Activated CD4-positive, alpha-beta T cell treated with anti-CD3 and anti-CD28 coated beads for 36 hours (primary cell): ENCODE results near the gene ZFP36L2. TPM values are rescaled to one million over a fixed set of nuclear protein-coding genes. Genes with fewer than 3 reads are reported as not detected.

Source experiments
- ATAC-seq: fragments of 200-7000 bp; cut with Tn5 transposase; one replicate; pipeline ENCODE4 v1.10.0; 2021; ENCODE audit warnings: mild to moderate bottlenecking, moderate library complexity
- CTCF ChIA-PET: fragments of 350-600 bp; sonication (Branson Sonifier 250); formaldehyde crosslinking; loops from one replicate; lab custom pipeline; 2021; ENCODE audit warnings: antibody characterized with exemption; lab: Charles Lee
- POLR2A ChIA-PET: fragments of 350-600 bp; sonication (Branson Sonifier 250); formaldehyde crosslinking; loops from one replicate; lab custom pipeline; 2021; ENCODE audit warnings: antibody characterized with exemption, inconsistent platforms; lab: Charles Lee
- DNase-seq: peaks from one replicate; pipeline ENCODE4 v3.0.0-alpha.2; 2020
- H3K27ac Mint-ChIP-seq: one replicate; pipeline ENCODE4 v1.8.0; 2021; ENCODE audit warnings: mixed read lengths
- H3K27me3 Mint-ChIP-seq: one replicate; pipeline ENCODE4 v1.8.0; 2021; ENCODE audit warnings: mixed read lengths
- H3K36me3 Mint-ChIP-seq: one replicate; pipeline ENCODE4 v1.8.0; 2021; ENCODE audit warnings: low read depth, mixed read lengths
- H3K4me1 Mint-ChIP-seq: one replicate; pipeline ENCODE4 v1.8.0; 2021; ENCODE audit warnings: mixed read lengths
- H3K4me3 Mint-ChIP-seq: one replicate; pipeline ENCODE4 v1.8.0; 2021; ENCODE audit warnings: mild to moderate bottlenecking, moderate library complexity, mixed read lengths
- H3K9me3 Mint-ChIP-seq: one replicate; pipeline ENCODE4 v1.8.0; 2021; ENCODE audit warnings: low read depth, mixed read lengths
- intact Hi-C, 2 experiments: fragments of 100-400 bp; cut with DNase I in 1 of 2; cut with micrococcal nuclease in 1 of 2; formaldehyde crosslinking; loops; one replicate each; pipeline versions ENCODE4 v1.14.2 to v1.15.1; 2022 to 2024; cut with DNase I, micrococcal nuclease
- total RNA-seq, 2 experiments: library from RNA; stranded (reverse); gene quantifications; one replicate each; pipeline ENCODE4 v1.2.3, GENCODE V29; 2021

Gene ZFP36L2
- total RNA-seq, 2 experiments from 2014 or later, result 74.4 to 77.7 TPM

GRCh38 chr2:43266711-43267111 is 40.3 kb upstream of the ZFP36L2 start:
- peaks cover 12% of the 10 kb centered on the region for H3K4me1 Mint-ChIP-seq
- ATAC-seq (no peak), DNase-seq (no peak)
- H3K27ac Mint-ChIP-seq, result no peak overlapping the region
- H3K9me3 Mint-ChIP-seq, result no peaks in the 10 kb centered on the region
- POLR2A ChIA-PET, result no interaction called here
- CTCF ChIA-PET, result no interaction called here
- H3K27me3 Mint-ChIP-seq, result no peaks in the 10 kb centered on the region
- H3K36me3 Mint-ChIP-seq, result peaks cover 16% of the 10 kb centered on the region
- H3K4me3 Mint-ChIP-seq, result no peak overlapping the region
- intact Hi-C loops, result no loop called here

GRCh38 chr2:43265421-43265820 is 39.0 kb upstream of the ZFP36L2 start:
- ChIA-PET POLR2A (interaction anchor here (0.6 kb wide), 1 partner anchor 139 kb away, joined by 3 read pairs; no protein-coding TSS in a partner anchor), CTCF (interaction anchor here (1.3 kb wide), 1 partner anchor 13 kb away, joined by 3 read pairs; no protein-coding TSS in a partner anchor)
- ATAC-seq (no peak), DNase-seq (no peak)
- Mint-ChIP-seq H3K9me3 (no peaks in the 10 kb centered on the region), H3K27ac (no peak overlapping the region), H3K27me3 (no peaks in the 10 kb centered on the region), H3K4me1 (peaks cover 10% of the 10 kb centered on the region), H3K36me3 (peaks cover 13% of the 10 kb centered on the region), H3K4me3 (no peak overlapping the region)
- intact Hi-C loops, result no loop called here

- ChIA-PET CTCF (interaction anchor here (1.3 kb wide), 1 partner anchor 13 kb away, joined by 3 read pairs; no protein-coding TSS in a partner anchor), POLR2A (no interaction called here)
- ATAC-seq (no peak), DNase-seq (no peak)
- Mint-ChIP-seq H3K4me1 (peaks cover 8% of the 10 kb centered on the region), H3K9me3 (no peaks in the 10 kb centered on the region), H3K4me3 (no peak overlapping the region), H3K27ac (no peak overlapping the region), H3K36me3 (peaks cover 13% of the 10 kb centered on the region), H3K27me3 (no peaks in the 10 kb centered on the region)
- intact Hi-C loops, result no loop called here
Observed at GRCh38 chr2:43265001-43265400, 38.6 kb upstream of the ZFP36L2 start.

- Mint-ChIP-seq H3K4me3 (no peak overlapping the region), H3K9me3 (no peaks in the 10 kb centered on the region), H3K27ac (no peak overlapping the region), H3K36me3 (peaks cover 9% of the 10 kb centered on the region), H3K27me3 (no peaks in the 10 kb centered on the region), H3K4me1 (no peaks in the 10 kb centered on the region)
- CTCF ChIA-PET, result no interaction called here
- intact Hi-C loops, result no loop called here
- DNase-seq (no peak), ATAC-seq (no peak)
- POLR2A ChIA-PET, result no interaction called here
Observed at GRCh38 chr2:43262951-43263350, 36.5 kb upstream of the ZFP36L2 start.

GRCh38 chr2:43262239-43262638 is 35.8 kb upstream of the ZFP36L2 start:
- intact Hi-C loops, result no loop called here
- DNase-seq (no peak), ATAC-seq (no peak)
- Mint-ChIP-seq H3K4me1 (no peaks in the 10 kb centered on the region), H3K36me3 (peaks cover 9% of the 10 kb centered on the region), H3K9me3 (no peaks in the 10 kb centered on the region), H3K27ac (no peak overlapping the region), H3K27me3 (no peaks in the 10 kb centered on the region), H3K4me3 (no peak overlapping the region)
- ChIA-PET CTCF (interaction anchor here (0.6 kb wide), 1 partner anchor 37 kb away, joined by 3 read pairs; no protein-coding TSS in a partner anchor), POLR2A (no interaction called here)

GRCh38 chr2:43259512-43259911 is 33.1 kb upstream of the ZFP36L2 start:
- ChIA-PET CTCF (interaction anchor here (0.7 kb wide), 1 partner anchor 552 kb away, joined by 3 read pairs; no protein-coding TSS in a partner anchor), POLR2A (no interaction called here)
- Mint-ChIP-seq H3K4me1 (no peaks in the 10 kb centered on the region), H3K9me3 (no peaks in the 10 kb centered on the region), H3K4me3 (no peak overlapping the region), H3K36me3 (peaks cover 14% of the 10 kb centered on the region), H3K27me3 (no peaks in the 10 kb centered on the region), H3K27ac (no peak overlapping the region)
- intact Hi-C loops, result no loop called here
- DNase-seq (no peak), ATAC-seq (no peak)

- DNase-seq, result no peak
- Mint-ChIP-seq H3K4me3 (no peak overlapping the region), H3K36me3 (peaks cover 14% of the 10 kb centered on the region), H3K4me1 (no peaks in the 10 kb centered on the region), H3K27me3 (no peaks in the 10 kb centered on the region), H3K9me3 (no peaks in the 10 kb centered on the region), H3K27ac (no peak overlapping the region)
- intact Hi-C loops, result no loop called here
- POLR2A ChIA-PET, result no interaction called here
- CTCF ChIA-PET, result interaction anchor here (0.5 to 0.7 kb wide), 2 partner anchors 127 to 551 kb away, joined by 3 read pairs; no protein-coding TSS in a partner anchor
- ATAC-seq, result no peak
Observed at GRCh38 chr2:43258547-43259156, 32.2 kb upstream of the ZFP36L2 start.

GRCh38 chr2:43255296-43255910 is 29.0 kb upstream of the ZFP36L2 start:
- DNase-seq (no peak), ATAC-seq (no peak)
- ChIA-PET POLR2A (no interaction called here), CTCF (interaction anchor here (0.6 kb wide), 1 partner anchor 231 kb away, joined by 3 read pairs; no protein-coding TSS in a partner anchor)
- Mint-ChIP-seq H3K4me3 (no peak overlapping the region), H3K9me3 (no peaks in the 10 kb centered on the region), H3K27ac (no peak overlapping the region), H3K36me3 (peaks cover 10% of the 10 kb centered on the region), H3K4me1 (no peaks in the 10 kb centered on the region), H3K27me3 (no peaks in the 10 kb centered on the region)
- intact Hi-C loops, result no loop called here

GRCh38 chr2:43254331-43254730 is 27.9 kb upstream of the ZFP36L2 start:
- H3K27ac Mint-ChIP-seq, result peak overlapping the region; percentile 17
- H3K4me1 Mint-ChIP-seq, result no peaks in the 10 kb centered on the region
- ChIA-PET CTCF (no interaction called here), POLR2A (interaction anchor here (0.6 kb wide), 1 partner anchor 243 kb away, joined by 4 read pairs; no protein-coding TSS in a partner anchor)
- H3K9me3 Mint-ChIP-seq, result no peaks in the 10 kb centered on the region
- H3K27me3 Mint-ChIP-seq, result no peaks in the 10 kb centered on the region
- ATAC-seq, result no peak
- intact Hi-C loops, result no loop called here
- no peak overlapping the region for H3K4me3 Mint-ChIP-seq
- DNase-seq, result no peak
- peaks cover 10% of the 10 kb centered on the region for H3K36me3 Mint-ChIP-seq

- Mint-ChIP-seq H3K27me3 (no peaks in the 10 kb centered on the region), H3K27ac (no peak overlapping the region), H3K4me1 (no peaks in the 10 kb centered on the region), H3K9me3 (no peaks in the 10 kb centered on the region), H3K36me3 (peaks cover 7% of the 10 kb centered on the region), H3K4me3 (no peak overlapping the region)
- ChIA-PET CTCF (no interaction called here), POLR2A (no interaction called here)
- ATAC-seq (no peak), DNase-seq (no peak)
- intact Hi-C loops, result no loop called here
Observed at GRCh38 chr2:43251171-43251731, 24.8 kb upstream of the ZFP36L2 start.

- CTCF ChIA-PET, result interaction anchor here (1.2 kb wide), 1 partner anchor 122 kb away, joined by 6 read pairs; no protein-coding TSS in a partner anchor
- no peak overlapping the region for H3K27ac Mint-ChIP-seq
- intact Hi-C loops, result no loop called here
- no peak for ATAC-seq
- H3K9me3 Mint-ChIP-seq, result no peaks in the 10 kb centered on the region
- no peak for DNase-seq
- no peaks in the 10 kb centered on the region for H3K27me3 Mint-ChIP-seq
- POLR2A ChIA-PET, result interaction anchor here (0.6 kb wide), 1 partner anchor 10 kb away, joined by 3 read pairs; no protein-coding TSS in a partner anchor
- H3K36me3 Mint-ChIP-seq, result peaks cover 5% of the 10 kb centered on the region
- H3K4me3 Mint-ChIP-seq, result no peak overlapping the region
- no peaks in the 10 kb centered on the region for H3K4me1 Mint-ChIP-seq
Observed at GRCh38 chr2:43250015-43250414, 23.6 kb upstream of the ZFP36L2 start.
